Tibial nerve (tissue), 4 donors: Measurements from ENCODE around the gene PYROXD2. TPM values are rescaled to one million over a fixed set of nuclear protein-coding genes. Genes with fewer than 3 reads are reported as not detected.

ENCODE experiments used
- DNase-seq, 2 donors: peaks; one replicate each; pipeline ENCODE4 v3.0.0-alpha.2; 2019; ENCODE audit warnings: low spot score in 2 of 2
- H3K27ac ChIP-seq, 4 donors: fragments of 200-600 bp; sonication (generic) in 3 of 4; one replicate each; pipeline ENCODE4 v1.5.1; 2017 to 2019; ENCODE audit warnings: mild to moderate bottlenecking in 1 of 4
- H3K27me3 ChIP-seq, 2 donors: fragments of 200-600 bp; sonication (generic) in 1 of 2; one replicate each; pipeline versions ENCODE4 v1.5.1 to v1.6.0; 2017 to 2019
- H3K36me3 ChIP-seq, 3 donors: fragments of 200-600 bp; sonication (generic); one replicate each; pipeline ENCODE4 v1.5.1; 2018 to 2019
- H3K4me1 ChIP-seq, 4 donors: fragments of 200-600 bp; sonication (generic) in 3 of 4; one replicate each; pipeline ENCODE4 v1.5.1; 2017 to 2019
- H3K4me3 ChIP-seq, 4 donors: fragments of 200-600 bp; sonication (generic) in 3 of 4; one replicate each; pipeline ENCODE4 v1.5.1; 2017 to 2019; ENCODE audit warnings: mild to moderate bottlenecking in 1 of 4, moderate library complexity in 1 of 4
- H3K9me3 ChIP-seq, 4 donors: fragments of 200-600 bp; sonication (generic) in 3 of 4; one replicate each; pipeline ENCODE4 v1.5.1; 2017 to 2019
- CTCF ChIP-seq, 5 experiments: fragments of 200-600 bp in 3 of 5; fragments of 450-650 bp in 2 of 5; sonication (generic) in 3 of 5; IDR thresholded peaks; one replicate each; pipeline ENCODE4 v1.5.1; 2016 to 2019; ENCODE audit warnings: antibody characterized with exemption in 5 of 5, mild to moderate bottlenecking in 3 of 5, moderate library complexity in 2 of 5
- EP300 ChIP-seq, 2 donors: sonication (generic); formaldehyde crosslinking; IDR thresholded peaks; one replicate each; pipeline ENCODE4 v1.6.1; 2017; ENCODE audit warnings: antibody characterized with exemption in 2 of 2, mild to moderate bottlenecking in 1 of 2
- POLR2A ChIP-seq, 2 donors: fragments of 450-650 bp; IDR thresholded peaks; one replicate each; pipeline ENCODE4 v1.6.1; 2017; ENCODE audit warnings: antibody characterized with exemption in 2 of 2, mild to moderate bottlenecking in 2 of 2, moderate library complexity in 2 of 2
- WGBS, 2 donors: methylation state at CpG; one replicate each; pipeline ENCODE4 v1.1.5; 2018; 5-methylcytosine and 5-hydroxymethylcytosine counted together
- total RNA-seq, 4 donors: library from RNA; depleted of rRNA; stranded (reverse); fragments of >200 nt; gene quantifications; one replicate each; pipeline ENCODE4 v1.1.0, GENCODE V29; 2016

The PYROXD2 gene
- total RNA-seq, 4 donors from 2014 or later, result 14.2 to 27.0 (median 20.8) TPM

- no peaks in the 10 kb centered on the region for H3K9me3 ChIP-seq
- H3K36me3 ChIP-seq, result no peaks in the 10 kb centered on the region
- peak in 1 of 2 donors; percentile 79 for TF ChIP-seq EP300 (IDR thresholded peaks at IDR 0.05)
- no peak for TF ChIP-seq POLR2A (IDR thresholded peaks at IDR 0.05)
- peaks cover 0 to 16% (median 12%) of the 10 kb centered on the region in 4 donors for H3K4me1 ChIP-seq
- DNase-seq, result peak in 1 of 2 donors; percentile 25
- no peaks in the 10 kb centered on the region for H3K27me3 ChIP-seq
- H3K4me3 ChIP-seq, result no peak overlapping the region
- H3K27ac ChIP-seq, result peak overlapping the region in 2 of 4 donors; percentile 72 to 79
- 41 to 47% methylated on average over 3 of the region's 3 CpGs for WGBS, 2 donors
Observed at GRCh38 chr10:98460837-98461499, 46.0 kb upstream of the PYROXD2 start.

- DNase-seq, result no peak
- no peaks in the 10 kb centered on the region for H3K27me3 ChIP-seq
- peaks cover 0 to 16% (median 12%) of the 10 kb centered on the region in 4 donors for H3K4me1 ChIP-seq
- no peaks in the 10 kb centered on the region for H3K36me3 ChIP-seq
- no peak overlapping the region for H3K27ac ChIP-seq
- WGBS, 2 donors, result 88 to 92% methylated on average over 15 of the region's 15 CpGs
- H3K4me3 ChIP-seq, result no peak overlapping the region
- TF ChIP-seq CTCF (IDR thresholded peaks at IDR 0.05) (no peak), POLR2A (IDR thresholded peaks at IDR 0.05) (no peak), EP300 (IDR thresholded peaks at IDR 0.05) (no peak)
- no peaks in the 10 kb centered on the region for H3K9me3 ChIP-seq
Observed at GRCh38 chr10:98458809-98459784, 44.1 kb upstream of the PYROXD2 start.

- no peaks in the 10 kb centered on the region for H3K36me3 ChIP-seq
- no peak overlapping the region for H3K4me3 ChIP-seq
- H3K27me3 ChIP-seq, result no peaks in the 10 kb centered on the region
- TF ChIP-seq CTCF (IDR thresholded peaks at IDR 0.05), result no peak
- TF ChIP-seq POLR2A (IDR thresholded peaks at IDR 0.05), result no peak
- no peak for TF ChIP-seq EP300 (IDR thresholded peaks at IDR 0.05)
- H3K27ac ChIP-seq, result no peak overlapping the region
- H3K4me1 ChIP-seq, result peaks cover 0 to 16% (median 12%) of the 10 kb centered on the region in 4 donors
- no peak for DNase-seq
- WGBS, 2 donors, result 44 to 67% methylated on average over 7 to 8 of the region's 8 CpGs
- H3K9me3 ChIP-seq, result no peaks in the 10 kb centered on the region
Observed at GRCh38 chr10:98457721-98458120, 42.7 kb upstream of the PYROXD2 start.

GRCh38 chr10:98456686-98457482 lies 41.9 kb upstream of the PYROXD2 start:
- WGBS, 2 donors, result 66 to 82% methylated on average over 12 of the region's 12 CpGs
- peaks cover 0 to 16% (median 12%) of the 10 kb centered on the region in 4 donors for H3K4me1 ChIP-seq
- no peak overlapping the region for H3K27ac ChIP-seq
- TF ChIP-seq CTCF (IDR thresholded peaks at IDR 0.05) (no peak), EP300 (IDR thresholded peaks at IDR 0.05) (no peak), POLR2A (IDR thresholded peaks at IDR 0.05) (no peak)
- peaks cover 0 to 3% of the 10 kb centered on the region in 2 donors for H3K27me3 ChIP-seq
- no peak overlapping the region for H3K4me3 ChIP-seq
- no peaks in the 10 kb centered on the region for H3K9me3 ChIP-seq
- no peaks in the 10 kb centered on the region for H3K36me3 ChIP-seq
- DNase-seq, result no peak

- no peak for DNase-seq
- Histone ChIP-seq H3K4me1 (peaks cover 0 to 10% (median 7%) of the 10 kb centered on the region in 4 donors), H3K36me3 (no peaks in the 10 kb centered on the region), H3K27ac (no peak overlapping the region), H3K4me3 (no peak overlapping the region), H3K27me3 (peaks cover 0 to 3% of the 10 kb centered on the region in 2 donors), H3K9me3 (no peaks in the 10 kb centered on the region)
- whole genome bisulfite sequencing, 2 donors, result 87 to 95% methylated on average over 4 of the region's 4 CpGs
- TF ChIP-seq EP300 (IDR thresholded peaks at IDR 0.05) (no peak), POLR2A (IDR thresholded peaks at IDR 0.05) (no peak), CTCF (IDR thresholded peaks at IDR 0.05) (no peak)
Observed at GRCh38 chr10:98456043-98456570, 41.1 kb upstream of the PYROXD2 start.
